Measurements from ENCODE around the gene STIM1. TPM values are rescaled to one million over a fixed set of nuclear protein-coding genes. Genes with fewer than 3 reads are reported as not detected.

Gene STIM1
- total and polyA plus RNA-seq, 2 experiments from 2014 or later, result 16.1 to 60.0 TPM

DNA sequence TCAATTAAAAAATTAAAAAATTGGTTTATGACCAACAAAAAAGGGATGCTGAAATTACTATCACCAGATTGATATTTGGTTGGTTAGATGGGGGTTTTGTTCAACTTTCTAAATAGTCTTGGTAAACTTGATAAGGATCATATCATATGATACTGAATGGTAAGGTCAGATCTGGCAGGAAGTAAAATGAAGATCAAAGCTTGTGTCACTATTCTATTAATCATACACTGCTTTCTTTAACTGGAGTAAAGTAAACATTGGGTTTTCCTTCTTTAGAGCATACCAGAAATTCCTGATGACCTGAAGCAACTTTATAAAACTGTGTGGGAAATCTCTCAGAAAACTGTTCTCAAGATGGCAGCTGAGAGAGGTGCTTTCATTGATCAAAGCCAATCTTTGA is 279.3 kb downstream of the STIM1 start:
- peak in 1 of 2 donors; percentile 16 for DNase-seq (ENCODE audit: low read depth in 1 of 2, low spot score in 1 of 2)

DNA sequence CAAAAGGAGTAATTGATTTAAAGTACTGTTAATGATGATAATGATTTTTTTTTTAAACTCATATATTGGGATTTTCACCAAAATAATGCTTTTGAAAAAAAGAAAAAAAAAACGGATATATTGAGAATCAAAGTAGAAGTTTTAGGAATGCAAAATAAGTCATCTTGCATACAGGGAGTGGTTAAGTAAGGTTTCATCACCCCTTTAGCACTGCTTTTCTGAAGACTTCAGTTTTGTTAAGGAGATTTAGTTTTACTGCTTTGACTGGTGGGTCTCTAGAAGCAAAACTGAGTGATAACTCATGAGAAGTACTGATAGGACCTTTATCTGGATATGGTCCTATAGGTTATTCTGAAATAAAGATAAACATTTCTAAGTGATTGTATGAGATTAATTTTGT is 283.0 kb downstream of the STIM1 start:
- TF ChIP-seq, protein P1, sequence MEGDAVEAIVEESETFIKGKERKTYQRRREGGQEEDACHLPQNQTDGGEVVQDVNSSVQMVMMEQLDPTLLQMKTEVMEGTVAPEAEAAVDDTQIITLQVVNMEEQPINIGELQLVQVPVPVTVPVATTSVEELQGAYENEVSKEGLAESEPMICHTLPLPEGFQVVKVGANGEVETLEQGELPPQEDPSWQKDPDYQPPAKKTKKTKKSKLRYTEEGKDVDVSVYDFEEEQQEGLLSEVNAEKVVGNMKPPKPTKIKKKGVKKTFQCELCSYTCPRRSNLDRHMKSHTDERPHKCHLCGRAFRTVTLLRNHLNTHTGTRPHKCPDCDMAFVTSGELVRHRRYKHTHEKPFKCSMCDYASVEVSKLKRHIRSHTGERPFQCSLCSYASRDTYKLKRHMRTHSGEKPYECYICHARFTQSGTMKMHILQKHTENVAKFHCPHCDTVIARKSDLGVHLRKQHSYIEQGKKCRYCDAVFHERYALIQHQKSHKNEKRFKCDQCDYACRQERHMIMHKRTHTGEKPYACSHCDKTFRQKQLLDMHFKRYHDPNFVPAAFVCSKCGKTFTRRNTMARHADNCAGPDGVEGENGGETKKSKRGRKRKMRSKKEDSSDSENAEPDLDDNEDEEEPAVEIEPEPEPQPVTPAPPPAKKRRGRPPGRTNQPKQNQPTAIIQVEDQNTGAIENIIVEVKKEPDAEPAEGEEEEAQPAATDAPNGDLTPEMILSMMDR (IDR thresholded peaks at IDR 0.05; ENCODE audit: low read depth, low read length), result no peak
- H3K27ac ChIP-seq, result no peak overlapping the region
- peaks cover 18% of the 10 kb centered on the region for H3K36me3 ChIP-seq
- H3K4me3 ChIP-seq, result no peak overlapping the region
- DNase-seq (ENCODE audit: low read depth in 1 of 2, low spot score in 1 of 2), result no peak
- H3K27me3 ChIP-seq, result no peaks in the 10 kb centered on the region
- no peaks in the 10 kb centered on the region for H3K4me1 ChIP-seq (ENCODE audit: low read depth)
- no peaks in the 10 kb centered on the region for H3K9me3 ChIP-seq (ENCODE audit: low read depth)

More for the DNA sequence above, 279.3 kb downstream of the STIM1 start:
- Histone ChIP-seq H3K9me3 (ENCODE audit: low read depth) (no peaks in the 10 kb centered on the region), H3K27ac (no peak overlapping the region), H3K4me3 (no peak overlapping the region), H3K4me1 (ENCODE audit: low read depth) (no peaks in the 10 kb centered on the region), H3K36me3 (peaks cover 20% of the 10 kb centered on the region), H3K27me3 (no peaks in the 10 kb centered on the region)
- TF ChIP-seq, protein P1 (IDR thresholded peaks at IDR 0.05; ENCODE audit: low read depth, low read length), result no peak

DNA sequence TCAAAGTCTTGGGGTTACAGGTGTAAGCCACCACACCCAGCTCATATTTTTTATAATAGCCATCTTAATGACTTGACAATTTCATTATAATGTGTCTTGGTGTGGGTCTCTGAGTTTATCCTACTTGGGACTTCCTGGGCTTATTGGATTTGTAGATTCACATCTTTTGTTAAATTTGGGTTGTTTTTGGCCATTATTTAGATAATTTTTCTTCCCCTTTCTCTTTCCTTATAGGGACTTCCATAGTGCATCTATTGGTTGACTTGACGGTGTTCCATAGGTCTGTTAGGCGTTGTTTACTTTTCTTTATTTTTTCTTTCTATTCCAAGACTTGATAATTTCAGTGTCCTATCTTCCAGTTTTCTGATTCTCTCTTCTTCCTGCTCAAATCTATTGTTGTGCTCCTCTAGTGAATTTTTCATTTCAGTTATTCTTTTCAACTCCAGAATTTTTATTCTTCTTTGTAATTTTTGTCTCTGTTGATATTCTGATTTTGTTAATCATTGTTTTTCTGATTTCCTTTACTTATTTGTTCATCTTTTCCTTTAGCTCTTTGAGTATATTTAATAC is 284.7 kb downstream of the STIM1 start:
- no peaks in the 10 kb centered on the region for H3K27me3 ChIP-seq
- H3K9me3 ChIP-seq (ENCODE audit: low read depth), result no peaks in the 10 kb centered on the region
- no peak overlapping the region for H3K27ac ChIP-seq
- no peaks in the 10 kb centered on the region for H3K4me1 ChIP-seq (ENCODE audit: low read depth)
- H3K36me3 ChIP-seq, result peaks cover 15% of the 10 kb centered on the region
- TF ChIP-seq, protein P1 (IDR thresholded peaks at IDR 0.05; ENCODE audit: low read depth, low read length), result no peak
- H3K4me3 ChIP-seq, result no peak overlapping the region
- no peak for DNase-seq (ENCODE audit: low read depth in 1 of 2, low spot score in 1 of 2)

Other genes with a start within 250 kb of the STIM1 start
- gene ART5, start 213.7 kb upstream of the STIM1 start, total RNA-seq, result 44.9 and 49.9 TPM in 2 replicates
- 58.7 and 75.7 TPM in 2 replicates for gene ART5, start 213.7 kb upstream of the STIM1 start, polyA plus RNA-seq
- gene ART1, start 210.5 kb upstream of the STIM1 start, total RNA-seq, result 0.30 and 0.60 TPM in 2 replicates
- gene ART1, start 210.5 kb upstream of the STIM1 start, polyA plus RNA-seq, result not detected in 2 replicates
- 1.1 and 1.4 TPM in 2 replicates for gene CHRNA10, start 184.3 kb upstream of the STIM1 start, total RNA-seq
- gene CHRNA10, start 184.3 kb upstream of the STIM1 start, polyA plus RNA-seq, result not detected in 2 replicates
- gene NUP98, start 58.1 kb upstream of the STIM1 start, total RNA-seq, result 110 and 142 TPM in 2 replicates
- gene NUP98, start 58.1 kb upstream of the STIM1 start, polyA plus RNA-seq, result 20.4 and 27.4 TPM in 2 replicates
- gene PGAP2, start 47.1 kb upstream of the STIM1 start, total RNA-seq, result 13.0 and 18.2 TPM in 2 replicates
- gene PGAP2, start 47.1 kb upstream of the STIM1 start, polyA plus RNA-seq, result 24.9 and 26.7 TPM in 2 replicates
- gene RHOG, start 14.7 kb upstream of the STIM1 start, total RNA-seq, result 31.4 and 39.1 TPM in 2 replicates
- gene RHOG, start 14.7 kb upstream of the STIM1 start, polyA plus RNA-seq, result 29.2 and 30.1 TPM in 2 replicates
- 41.0 and 42.6 TPM in 2 replicates for gene RRM1, start 239.1 kb downstream of the STIM1 start, total RNA-seq
- gene RRM1, start 239.1 kb downstream of the STIM1 start, polyA plus RNA-seq, result 44.6 and 52.9 TPM in 2 replicates

Measured in cardiac muscle cell (in vitro differentiated cells and primary cell).